ENCODE data around the gene AACS. TPM values are rescaled to one million over a fixed set of nuclear protein-coding genes. Genes with fewer than 3 reads are reported as not detected.

AACS gene
- total and polyA plus RNA-seq, 2 of the 8 experiments (the other 6 are each of a cell fraction or from before 2014, with no cell fraction given), result 51.9 to 52.4 TPM

DNA sequence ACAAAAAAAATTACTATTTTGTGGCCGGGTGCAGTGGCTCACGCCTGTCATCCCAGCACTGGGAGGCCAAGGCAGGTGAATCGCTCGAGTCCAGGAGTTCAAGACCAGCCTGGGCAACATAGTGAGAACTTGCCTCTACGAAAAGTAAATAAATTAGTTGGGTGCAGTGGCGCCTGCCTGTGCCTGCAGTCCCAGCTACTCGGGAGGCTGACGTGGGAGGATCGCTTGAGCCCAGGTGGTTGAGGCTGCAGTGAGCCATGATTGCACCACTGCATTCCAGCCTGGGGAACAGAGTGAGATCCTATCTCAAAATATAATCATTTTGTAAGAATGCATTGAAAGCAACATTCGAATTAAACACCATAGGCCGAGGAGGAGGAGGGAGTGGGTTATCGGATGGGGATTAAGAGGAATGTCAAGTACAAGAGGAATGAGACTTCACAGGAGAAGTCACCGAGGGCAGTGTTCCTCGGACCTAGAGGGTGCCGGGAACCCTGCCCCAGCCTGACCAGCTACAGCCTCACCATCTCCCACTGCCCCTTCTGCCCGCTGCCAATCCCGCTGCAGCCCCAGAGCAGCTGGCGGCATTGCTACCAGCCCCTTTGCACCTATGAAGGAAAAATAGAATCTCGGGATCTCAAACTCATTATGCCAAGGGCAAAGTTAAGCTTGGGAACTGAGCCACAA, 32.6 kb upstream of the AACS start:
- FAIRE-seq (no peak), DNase-seq (ENCODE audit: low read depth in 1 of 2, low spot score in 2 of 2) (no peak)
- H4K91ac ChIP-seq (replicated peaks; ENCODE audit: insufficient read length, low read length), result no peak overlapping the region
- no peak overlapping the region for H2BK12ac ChIP-seq (ENCODE audit: low read depth, low read length)
- 93% methylated on average over 19 of the region's 19 CpGs; no CpG with 5 or more reads in 1 of the 2 experiments for WGBS, 2 experiments (ENCODE audit: extremely low coverage in 1 of 2, insufficient coverage in 1 of 2, insufficient read length in 1 of 2, insufficient replicate concordance in 2 of 2, low coverage in 1 of 2, low lambda C conversion rate in 2 of 2, missing lambda C conversion rate in 1 of 2)
- peaks cover 0 to 6% of the 10 kb centered on the region in 2 experiments; a peak in 1 of 4 replicates for H3K9me3 ChIP-seq (ENCODE audit: insufficient read depth in 2 of 2, low read depth in 1 of 2, low read length in 1 of 2)
- no peaks in the 10 kb centered on the region for H3K79me2 ChIP-seq (ENCODE audit: control insufficient read depth in 1 of 2, insufficient read depth in 2 of 2, low read length in 2 of 2)
- no peak overlapping the region for H2AFZ ChIP-seq (ENCODE audit: low read length)
- no peak overlapping the region for H4K5ac ChIP-seq (ENCODE audit: insufficient read length, low read depth, low read length)
- H3K4me1 ChIP-seq (replicated peaks in 1 of 4; ENCODE audit: control insufficient read depth in 3 of 4, insufficient read depth in 4 of 4, low read length in 3 of 4), result no peaks in the 10 kb centered on the region; a peak in 1 of 7 replicates
- no peak overlapping the region for H2BK20ac ChIP-seq (ENCODE audit: low read length)
- H3K4me3 ChIP-seq (ENCODE audit: extremely low read depth in 1 of 4, insufficient read depth in 2 of 4, low read depth in 3 of 4, low read length in 4 of 4), result no peak overlapping the region
- no peaks in the 10 kb centered on the region for H3K27me3 ChIP-seq (replicated peaks in 1 of 4; ENCODE audit: control insufficient read depth in 3 of 4, extremely low read depth in 1 of 4, insufficient read depth in 3 of 4, low read length in 3 of 4)
- H2BK5ac ChIP-seq (ENCODE audit: low read depth, low read length), result no peak overlapping the region
- H3K36me3 ChIP-seq (ENCODE audit: control insufficient read depth in 2 of 4, insufficient read depth in 4 of 4, low read length in 3 of 4), result no peaks in the 10 kb centered on the region
- TF ChIP-seq BACH1 (IDR thresholded peaks at IDR 0.05; ENCODE audit: low read length) (no peak), NANOG (IDR thresholded peaks at IDR 0.05; ENCODE audit: insufficient read depth, low read depth, low read length, poor library complexity, severe bottlenecking) (no peak), ZNF274 (IDR thresholded peaks at IDR 0.05; ENCODE audit: borderline replicate concordance, extremely low read depth, low read length) (no peak)
- H4K20me1 ChIP-seq (replicated peaks in 1 of 2; ENCODE audit: control insufficient read depth in 1 of 2, insufficient read depth in 2 of 2, low read length in 2 of 2), result peaks cover 0 to 2% of the 10 kb centered on the region in 2 experiments
- H2BK120ac ChIP-seq (replicated peaks; ENCODE audit: low read depth, low read length), result no peak overlapping the region
- ChIA-PET CTCF (ENCODE audit: partially characterized antibody) (interaction anchor here (0.8 to 1.1 kb wide), 2 partner anchors 15 to 38 kb away, joined by 3 to 4 read pairs; no protein-coding TSS in a partner anchor), POLR2A (ENCODE audit: partially characterized antibody) (interaction anchor here (1.0 to 1.6 kb wide), 3 partner anchors 9 to 44 kb away, joined by 3 to 4 read pairs (median 4); partner anchors contain the start of gene DHX37)
- no peak overlapping the region for H3K18ac ChIP-seq (ENCODE audit: extremely low read depth, low read length)
- no peak overlapping the region for H2AK5ac ChIP-seq (ENCODE audit: low read depth, low read length)
- H3K23ac ChIP-seq (ENCODE audit: insufficient read length), result no peak overlapping the region
- H3K4me2 ChIP-seq (ENCODE audit: insufficient read depth in 1 of 2, low read depth in 2 of 2, low read length in 2 of 2), result no peak overlapping the region
- no peak overlapping the region for H3K27ac ChIP-seq (ENCODE audit: low read depth, low read length)
- no peak overlapping the region for H3K56ac ChIP-seq (replicated peaks; ENCODE audit: insufficient read length, low read depth, low read length)
- no peaks in the 10 kb centered on the region for H3K79me1 ChIP-seq (ENCODE audit: low read depth, low read length)
- H4K8ac ChIP-seq (ENCODE audit: extremely low read depth, insufficient read depth, low read length), result no peak overlapping the region
- no peak overlapping the region for H2BK15ac ChIP-seq (ENCODE audit: low read length)
- no peak overlapping the region for H3K14ac ChIP-seq (ENCODE audit: insufficient read length)
- no peaks in the 10 kb centered on the region for H3K23me2 ChIP-seq (ENCODE audit: low read depth, low read length)
- no peak overlapping the region for H3K9ac ChIP-seq (replicated peaks in 1 of 4; ENCODE audit: extremely low read depth in 1 of 4, low read depth in 3 of 4, low read length in 3 of 4)
- H3K4ac ChIP-seq (replicated peaks; ENCODE audit: insufficient read length, low read depth, low read length), result no peak overlapping the region

Data from H1 (cell line).